ENCODE results near the gene ORMDL1.
A peak's percentile ranks its signal among the peaks of the same experiment; 100 is the strongest.

ORMDL1 gene

GRCh38 chr2:189783927-189784867 is at the start of gene ORMDL1, which contains the start of gene PMS1:
ORMDL1 (minus strand) TSS chr2:189784339; CDS start chr2:189782595, 1,744 bp downstream.
PMS1 (plus strand) TSS chr2:189784450; CDS start chr2:189791810, 7,360 bp downstream.
- peak; percentile 95 for DNase-seq (ENCODE audit: low spot score)

- DNase-seq (ENCODE audit: low spot score) = no peak
Observed at GRCh38 chr2:189830510-189830909, 46.4 kb upstream of the ORMDL1 start.

GRCh38 chr2:189829102-189829833 is 45.1 kb upstream of the ORMDL1 start:
- no peak for DNase-seq (ENCODE audit: low spot score)

- DNase-seq (ENCODE audit: low spot score) = no peak
Observed at GRCh38 chr2:189826039-189826438, 41.9 kb upstream of the ORMDL1 start.

GRCh38 chr2:189824694-189825396 is 40.7 kb upstream of the ORMDL1 start:
- no peak for DNase-seq (ENCODE audit: low spot score)

- no peak for DNase-seq (ENCODE audit: low spot score)
Observed at GRCh38 chr2:189821953-189822748, 38.0 kb upstream of the ORMDL1 start.

GRCh38 chr2:189819297-189819704 is 35.2 kb upstream of the ORMDL1 start:
- no peak for DNase-seq (ENCODE audit: low spot score)

- DNase-seq (ENCODE audit: low spot score) = no peak
Observed at GRCh38 chr2:189818249-189819038, 34.3 kb upstream of the ORMDL1 start.

- no peak for DNase-seq (ENCODE audit: low spot score)
Observed at GRCh38 chr2:189803431-189803830, 19.3 kb upstream of the ORMDL1 start.

GRCh38 chr2:189802396-189802912 is 18.3 kb upstream of the ORMDL1 start:
- no peak for DNase-seq (ENCODE audit: low spot score)

- no peak for DNase-seq (ENCODE audit: low spot score)
Observed at GRCh38 chr2:189799531-189799930, 15.4 kb upstream of the ORMDL1 start.

- DNase-seq (ENCODE audit: low spot score) = no peak
Observed at GRCh38 chr2:189799030-189799331, 14.8 kb upstream of the ORMDL1 start.

GRCh38 chr2:189798312-189799029 is 14.3 kb upstream of the ORMDL1 start:
- DNase-seq (ENCODE audit: low spot score) = peak; percentile 32

GRCh38 chr2:189797902-189798301 is 13.8 kb upstream of the ORMDL1 start:
- no peak for DNase-seq (ENCODE audit: low spot score)

- DNase-seq (ENCODE audit: low spot score) = no peak
Observed at GRCh38 chr2:189794310-189794709, 10.2 kb upstream of the ORMDL1 start.

GRCh38 chr2:189791338-189792042 is 7.4 kb upstream of the ORMDL1 start:
- DNase-seq (ENCODE audit: low spot score) = peak; percentile 52

- DNase-seq (ENCODE audit: low spot score) = peak; percentile 37
Observed at GRCh38 chr2:189783451-189783926, 650 bp downstream of the ORMDL1 start.

- DNase-seq (ENCODE audit: low spot score) = no peak
Observed at GRCh38 chr2:189782221-189782671, 1.9 kb downstream of the ORMDL1 start.

- DNase-seq (ENCODE audit: low spot score) = no peak
Observed at GRCh38 chr2:189772212-189772611, 11.9 kb downstream of the ORMDL1 start.

Data from CD4-positive, alpha-beta T cell treated with Interleukin-2 at 100 ng/mL for 4 hours (primary cell).